HAP-1 (cell line): ENCODE data around the gene METTL26.

ENCODE experiments used
- DNase-seq, 2 experiments: peaks; one replicate each; pipeline ENCODE4 v3.0.0-alpha.2; 2016 to 2020; ENCODE audit warnings: low spot score in 2 of 2
- H3K27me3 ChIP-seq: fragments of 250-450 bp; sonication (Bioruptor Pico); 2 replicates; pipeline ENCODE4 v1.5.1; 2020; ENCODE audit warnings: low read depth, mild to moderate bottlenecking, moderate library complexity
- H3K36me3 ChIP-seq: fragments of 250-450 bp; sonication (Bioruptor Pico); replicated peaks from 2 replicates; pipeline ENCODE4 v1.5.1; 2020; ENCODE audit warnings: mild to moderate bottlenecking
- H3K4me1 ChIP-seq: fragments of 250-450 bp; sonication (Bioruptor Pico); 2 replicates; pipeline ENCODE4 v1.5.1; 2020; ENCODE audit warnings: mild to moderate bottlenecking
- H3K4me3 ChIP-seq: fragments of 250-450 bp; sonication (Bioruptor Pico); 2 replicates; pipeline ENCODE4 v1.5.1; 2020; ENCODE audit warnings: mild to moderate bottlenecking, moderate library complexity
- H3K9me3 ChIP-seq: fragments of 250-450 bp; sonication (Bioruptor Pico); 2 replicates; pipeline ENCODE4 v1.5.1; 2020; ENCODE audit warnings: mild to moderate bottlenecking, moderate library complexity
- in situ Hi-C: fragments of 300-500 bp; cut with MboI; formaldehyde crosslinking; loops from 3 replicates; pipeline ENCODE4 v1.14.3; 2020; ENCODE audit warnings: low sequenced_read_pairs, inconsistent platforms, mixed read lengths

Gene METTL26

GRCh38 chr16:643050-643368 is 6.9 kb upstream of the METTL26 start:
- H3K4me1 ChIP-seq = peaks cover 5% of the 10 kb centered on the region
- no peak for DNase-seq
- in situ Hi-C loops = no loop called here

GRCh38 chr16:642189-643049 is 6.3 kb upstream of the METTL26 start:
- Histone ChIP-seq H3K4me1 (peaks cover 7% of the 10 kb centered on the region), H3K36me3 (peaks cover 14% of the 10 kb centered on the region; the same call in 1 of the 2 replicates), H3K9me3 (no peaks in the 10 kb centered on the region), H3K27me3 (no peaks in the 10 kb centered on the region), H3K4me3 (peak overlapping the region; percentile 57)
- DNase-seq = peak; percentile 35 to 66
- in situ Hi-C loops = no loop called here

More at GRCh38 chr16:643050-643368, 6.9 kb upstream of the METTL26 start:
- no peaks in the 10 kb centered on the region for H3K27me3 ChIP-seq
- H3K36me3 ChIP-seq = peaks cover 14% of the 10 kb centered on the region; the same call in 1 of the 2 replicates
- peak overlapping the region; percentile 57 for H3K4me3 ChIP-seq
- no peaks in the 10 kb centered on the region for H3K9me3 ChIP-seq

GRCh38 chr16:641326-642188 is 5.5 kb upstream of the METTL26 start, which contains the start of gene MCRIP2:
Gene MCRIP2, plus strand, starts transcription at chr16:641828. Its CDS starts 164 bp downstream, at chr16:641992.
- Histone ChIP-seq H3K36me3 (peaks cover 14% of the 10 kb centered on the region; the same call in 1 of the 2 replicates), H3K9me3 (no peaks in the 10 kb centered on the region), H3K27me3 (no peaks in the 10 kb centered on the region), H3K4me1 (peaks cover 9% of the 10 kb centered on the region), H3K4me3 (peak within 1 kb of the TSS; percentile 57)
- peak; percentile 82 to 93 for DNase-seq
- in situ Hi-C loops = no loop called here

GRCh38 chr16:640614-641013 is 4.5 kb upstream of the METTL26 start:
- Histone ChIP-seq H3K36me3 (peaks cover 18% of the 10 kb centered on the region), H3K27me3 (no peaks in the 10 kb centered on the region), H3K9me3 (no peaks in the 10 kb centered on the region), H3K4me3 (no peak overlapping the region), H3K4me1 (peaks cover 9% of the 10 kb centered on the region)
- DNase-seq = no peak
- in situ Hi-C loops = no loop called here

- H3K9me3 ChIP-seq = no peaks in the 10 kb centered on the region
- no peak for DNase-seq
- H3K36me3 ChIP-seq = peaks cover 12% of the 10 kb centered on the region
- no peaks in the 10 kb centered on the region for H3K27me3 ChIP-seq
- peaks cover 9% of the 10 kb centered on the region for H3K4me1 ChIP-seq
- in situ Hi-C loops = no loop called here
- no peak overlapping the region for H3K4me3 ChIP-seq
Observed at GRCh38 chr16:638836-639235, 2.7 kb upstream of the METTL26 start.

- H3K36me3 ChIP-seq = peaks cover 16% of the 10 kb centered on the region
- no peaks in the 10 kb centered on the region for H3K9me3 ChIP-seq
- in situ Hi-C loops = no loop called here
- peaks cover 8% of the 10 kb centered on the region for H3K4me1 ChIP-seq
- no peak for DNase-seq
- H3K27me3 ChIP-seq = no peaks in the 10 kb centered on the region
- no peak overlapping the region for H3K4me3 ChIP-seq
Observed at GRCh38 chr16:638034-638543, 2.0 kb upstream of the METTL26 start.

GRCh38 chr16:637081-638018 is 1.2 kb upstream of the METTL26 start:
- in situ Hi-C loops = no loop called here
- H3K9me3 ChIP-seq = no peaks in the 10 kb centered on the region
- peaks cover 5% of the 10 kb centered on the region; the same call in 1 of the 2 replicates for H3K4me1 ChIP-seq
- peak overlapping the region; percentile 93 for H3K4me3 ChIP-seq
- peaks cover 16% of the 10 kb centered on the region for H3K36me3 ChIP-seq
- H3K27me3 ChIP-seq = no peaks in the 10 kb centered on the region
- peak in 1 of 2 experiments; percentile 95 for DNase-seq

GRCh38 chr16:635573-636205 is 416 bp downstream of the METTL26 start:
- Histone ChIP-seq H3K36me3 (peaks cover 16% of the 10 kb centered on the region), H3K4me1 (peaks cover 5% of the 10 kb centered on the region; the same call in 1 of the 2 replicates), H3K9me3 (no peaks in the 10 kb centered on the region), H3K27me3 (no peaks in the 10 kb centered on the region), H3K4me3 (peak overlapping the region; percentile 93)
- in situ Hi-C loops = no loop called here
- DNase-seq = no peak

GRCh38 chr16:634996-635395 is 1.1 kb downstream of the METTL26 start:
- peak overlapping the region; percentile 93 for H3K4me3 ChIP-seq
- in situ Hi-C loops = no loop called here
- no peak for DNase-seq
- H3K27me3 ChIP-seq = no peaks in the 10 kb centered on the region
- H3K36me3 ChIP-seq = peaks cover 16% of the 10 kb centered on the region
- peaks cover 5% of the 10 kb centered on the region; the same call in 1 of the 2 replicates for H3K4me1 ChIP-seq
- no peaks in the 10 kb centered on the region for H3K9me3 ChIP-seq

GRCh38 chr16:634051-634670 is 1.9 kb downstream of the METTL26 start:
- no peak overlapping the region for H3K4me3 ChIP-seq
- H3K36me3 ChIP-seq = peaks cover 16% of the 10 kb centered on the region
- peaks cover 5% of the 10 kb centered on the region; the same call in 1 of the 2 replicates for H3K4me1 ChIP-seq
- no peaks in the 10 kb centered on the region for H3K27me3 ChIP-seq
- DNase-seq = no peak
- in situ Hi-C loops = no loop called here
- no peaks in the 10 kb centered on the region for H3K9me3 ChIP-seq

GRCh38 chr16:633336-634050 is 2.6 kb downstream of the METTL26 start:
- in situ Hi-C loops = no loop called here
- no peak for DNase-seq
- Histone ChIP-seq H3K4me1 (peaks cover 5% of the 10 kb centered on the region; the same call in 1 of the 2 replicates), H3K9me3 (no peaks in the 10 kb centered on the region), H3K4me3 (no peak overlapping the region), H3K27me3 (no peaks in the 10 kb centered on the region), H3K36me3 (peaks cover 19% of the 10 kb centered on the region)
